Stimulated activated naive B cell treated with anti-CD40 and anti-IgM and Interleukin-4, amounts not matched to agents 10 μg/mL and 1 μg/mL and 100 μg/mL, for 72 hours (primary cell): Measurements from ENCODE around the gene RYR2.

Source experiments
- ATAC-seq, 2 donors: fragments of 150-1000 bp; cut with Tn5 transposase; replicated peaks; 2 replicates each; pipeline ENCODE4 v1.10.0; 2021; ENCODE audit warnings: moderate library complexity in 1 of 2
- DNase-seq: peaks from one replicate; pipeline ENCODE4 v3.0.0; 2021
- H3K27ac Mint-ChIP-seq: one replicate; pipeline ENCODE4 v1.8.0; 2022; ENCODE audit warnings: mild to moderate bottlenecking, mixed read lengths
- H3K27me3 Mint-ChIP-seq, 2 donors: one replicate each; pipeline ENCODE4 v1.8.0; 2022; ENCODE audit warnings: mixed read lengths in 2 of 2
- H3K36me3 Mint-ChIP-seq, 2 donors: one replicate each; pipeline ENCODE4 v1.8.0; 2022; ENCODE audit warnings: mixed read lengths in 2 of 2, mild to moderate bottlenecking in 1 of 2
- H3K4me1 Mint-ChIP-seq, 2 donors: one replicate each; pipeline ENCODE4 v1.8.0; 2022; ENCODE audit warnings: mixed read lengths in 2 of 2, mild to moderate bottlenecking in 1 of 2
- H3K4me3 Mint-ChIP-seq, 2 donors: one replicate each; pipeline ENCODE4 v1.8.0; 2022; ENCODE audit warnings: mild to moderate bottlenecking in 2 of 2, mixed read lengths in 2 of 2, moderate library complexity in 1 of 2
- H3K9me3 Mint-ChIP-seq, 2 donors: one replicate each; pipeline ENCODE4 v1.8.0; 2022; ENCODE audit warnings: mixed read lengths in 2 of 2, mild to moderate bottlenecking in 1 of 2

RYR2 gene

GRCh38 chr1:237041795-237042525, at the start of gene RYR2:
Gene RYR2, plus strand, starts transcription at chr1:237042184. Its CDS starts 338 bp downstream, at chr1:237042522.
- Mint-ChIP-seq H3K27ac (peak within 1 kb of the TSS; percentile 86), H3K27me3 (peaks cover 37 to 40% of the 10 kb centered on the region in 2 donors), H3K4me3 (peak within 1 kb of the TSS; percentile 32 to 43), H3K36me3 (no peaks in the 10 kb centered on the region), H3K9me3 (no peaks in the 10 kb centered on the region), H3K4me1 (peaks cover 6 to 14% of the 10 kb centered on the region in 2 donors)
- no peak for ATAC-seq
- DNase-seq = no peak

- no peak for DNase-seq
- Mint-ChIP-seq H3K9me3 (peaks cover 10 to 14% of the 10 kb centered on the region in 2 donors), H3K27ac (no peak overlapping the region), H3K4me3 (no peak overlapping the region), H3K27me3 (no peaks in the 10 kb centered on the region), H3K4me1 (peaks cover 0 to 2% of the 10 kb centered on the region in 2 donors), H3K36me3 (no peaks in the 10 kb centered on the region)
- no peak for ATAC-seq
Observed at GRCh38 chr1:236992449-236992848, 49.5 kb upstream of the RYR2 start.

GRCh38 chr1:236994450-236994849, 47.5 kb upstream of the RYR2 start:
- no peaks in the 10 kb centered on the region for H3K36me3 Mint-ChIP-seq
- ATAC-seq (no peak), DNase-seq (no peak)
- peaks cover 9 to 14% of the 10 kb centered on the region in 2 donors for H3K9me3 Mint-ChIP-seq
- no peaks in the 10 kb centered on the region for H3K27me3 Mint-ChIP-seq
- no peak overlapping the region for H3K4me3 Mint-ChIP-seq
- no peak overlapping the region for H3K27ac Mint-ChIP-seq
- peaks cover 0 to 2% of the 10 kb centered on the region in 2 donors for H3K4me1 Mint-ChIP-seq

- Mint-ChIP-seq H3K4me3 (no peak overlapping the region), H3K9me3 (no peaks in the 10 kb centered on the region), H3K4me1 (no peaks in the 10 kb centered on the region), H3K36me3 (no peaks in the 10 kb centered on the region), H3K27ac (no peak overlapping the region), H3K27me3 (peaks cover 0 to 6% of the 10 kb centered on the region in 2 donors)
- ATAC-seq = no peak
- DNase-seq = no peak
Observed at GRCh38 chr1:236997361-236997760, 44.6 kb upstream of the RYR2 start.

GRCh38 chr1:236997882-236998281, 44.1 kb upstream of the RYR2 start:
- peaks cover 0 to 6% of the 10 kb centered on the region in 2 donors for H3K27me3 Mint-ChIP-seq
- no peak overlapping the region for H3K27ac Mint-ChIP-seq
- H3K9me3 Mint-ChIP-seq = no peaks in the 10 kb centered on the region
- H3K36me3 Mint-ChIP-seq = no peaks in the 10 kb centered on the region
- H3K4me3 Mint-ChIP-seq = no peak overlapping the region
- no peaks in the 10 kb centered on the region for H3K4me1 Mint-ChIP-seq
- ATAC-seq (no peak), DNase-seq (no peak)

- no peaks in the 10 kb centered on the region for H3K36me3 Mint-ChIP-seq
- H3K27ac Mint-ChIP-seq = no peak overlapping the region
- no peak overlapping the region for H3K4me3 Mint-ChIP-seq
- H3K4me1 Mint-ChIP-seq = no peaks in the 10 kb centered on the region
- no peak for DNase-seq
- H3K9me3 Mint-ChIP-seq = no peaks in the 10 kb centered on the region
- no peak for ATAC-seq
- peaks cover 0 to 6% of the 10 kb centered on the region in 2 donors for H3K27me3 Mint-ChIP-seq
Observed at GRCh38 chr1:236998546-236998945, 43.4 kb upstream of the RYR2 start.

GRCh38 chr1:237000191-237000590, 41.8 kb upstream of the RYR2 start:
- ATAC-seq = no peak
- Mint-ChIP-seq H3K4me1 (no peaks in the 10 kb centered on the region), H3K36me3 (no peaks in the 10 kb centered on the region), H3K27ac (no peak overlapping the region), H3K9me3 (no peaks in the 10 kb centered on the region), H3K27me3 (peaks cover 0 to 6% of the 10 kb centered on the region in 2 donors), H3K4me3 (no peak overlapping the region)
- no peak for DNase-seq

GRCh38 chr1:237003516-237003915, 38.5 kb upstream of the RYR2 start:
- Mint-ChIP-seq H3K36me3 (no peaks in the 10 kb centered on the region), H3K27ac (no peak overlapping the region), H3K9me3 (no peaks in the 10 kb centered on the region), H3K4me1 (no peaks in the 10 kb centered on the region), H3K27me3 (peaks cover 0 to 6% of the 10 kb centered on the region in 2 donors), H3K4me3 (no peak overlapping the region)
- ATAC-seq (no peak), DNase-seq (no peak)

GRCh38 chr1:237004116-237004515, 37.9 kb upstream of the RYR2 start, which contains the start of gene MT1HL1:
Gene MT1HL1, minus strand, starts transcription at chr1:237004441. Its CDS starts 69 bp downstream, at chr1:237004372.
- Mint-ChIP-seq H3K27ac (no peak within 1 kb of the TSS), H3K9me3 (no peaks in the 10 kb centered on the region), H3K4me3 (no peak within 1 kb of the TSS), H3K4me1 (no peaks in the 10 kb centered on the region), H3K36me3 (no peaks in the 10 kb centered on the region), H3K27me3 (peaks cover 0 to 6% of the 10 kb centered on the region in 2 donors)
- ATAC-seq (no peak), DNase-seq (no peak)

GRCh38 chr1:237005674-237006073, 36.3 kb upstream of the RYR2 start:
- Mint-ChIP-seq H3K4me1 (no peaks in the 10 kb centered on the region), H3K27ac (no peak overlapping the region), H3K27me3 (peaks cover 0 to 6% of the 10 kb centered on the region in 2 donors), H3K4me3 (no peak overlapping the region), H3K9me3 (no peaks in the 10 kb centered on the region), H3K36me3 (no peaks in the 10 kb centered on the region)
- no peak for DNase-seq
- no peak for ATAC-seq

- no peaks in the 10 kb centered on the region for H3K4me1 Mint-ChIP-seq
- DNase-seq (no peak), ATAC-seq (no peak)
- no peaks in the 10 kb centered on the region for H3K9me3 Mint-ChIP-seq
- no peak overlapping the region for H3K27ac Mint-ChIP-seq
- no peaks in the 10 kb centered on the region for H3K36me3 Mint-ChIP-seq
- peaks cover 0 to under 1% of the 10 kb centered on the region in 2 donors for H3K27me3 Mint-ChIP-seq
- H3K4me3 Mint-ChIP-seq = no peak overlapping the region
Observed at GRCh38 chr1:237007147-237007881, 34.7 kb upstream of the RYR2 start.

GRCh38 chr1:237009611-237010010, 32.4 kb upstream of the RYR2 start:
- no peak for DNase-seq
- no peaks in the 10 kb centered on the region for H3K36me3 Mint-ChIP-seq
- no peak for ATAC-seq
- H3K9me3 Mint-ChIP-seq = no peaks in the 10 kb centered on the region
- H3K27me3 Mint-ChIP-seq = no peaks in the 10 kb centered on the region
- no peak overlapping the region for H3K4me3 Mint-ChIP-seq
- no peaks in the 10 kb centered on the region for H3K4me1 Mint-ChIP-seq
- no peak overlapping the region for H3K27ac Mint-ChIP-seq

- no peak overlapping the region for H3K4me3 Mint-ChIP-seq
- DNase-seq = no peak
- H3K4me1 Mint-ChIP-seq = no peaks in the 10 kb centered on the region
- no peaks in the 10 kb centered on the region for H3K36me3 Mint-ChIP-seq
- no peak for ATAC-seq
- H3K27ac Mint-ChIP-seq = peak overlapping the region; percentile 21
- H3K9me3 Mint-ChIP-seq = no peaks in the 10 kb centered on the region
- H3K27me3 Mint-ChIP-seq = no peaks in the 10 kb centered on the region
Observed at GRCh38 chr1:237011432-237011831, 30.6 kb upstream of the RYR2 start.

GRCh38 chr1:237012361-237012760, 29.6 kb upstream of the RYR2 start:
- Mint-ChIP-seq H3K27ac (no peak overlapping the region), H3K36me3 (no peaks in the 10 kb centered on the region), H3K4me1 (no peaks in the 10 kb centered on the region), H3K27me3 (no peaks in the 10 kb centered on the region), H3K4me3 (no peak overlapping the region), H3K9me3 (no peaks in the 10 kb centered on the region)
- no peak for ATAC-seq
- no peak for DNase-seq
